ENCODE results near the gene SIRPB2. TPM values are rescaled to one million over a fixed set of nuclear protein-coding genes. Genes with fewer than 3 reads are reported as not detected.

Gene SIRPB2
- total RNA-seq, 4 donors from 2014 or later, result 4.7 to 8.1 (median 6.2) TPM

- H3K4me3 ChIP-seq, result no peak overlapping the region
- TF ChIP-seq CTCF (IDR thresholded peaks at IDR 0.05), result no peak
- TF ChIP-seq POLR2AphosphoS5 (IDR thresholded peaks at IDR 0.05), result no peak
- TF ChIP-seq POLR2A (IDR thresholded peaks at IDR 0.05; ENCODE audit: low read depth), result no peak
- TF ChIP-seq EP300 (IDR thresholded peaks at IDR 0.05), result no peak
- DNase-seq (ENCODE audit: extremely low spot score), result peak; percentile 8
- 20% methylated on average over 1 of the region's 1 CpG for WGBS
- H3K27me3 ChIP-seq, result no peaks in the 10 kb centered on the region
- intact Hi-C loops (cut with DNase I), result no loop called here
- peaks cover 0 to 5% (median 0%) of the 10 kb centered on the region in 4 donors for H3K9me3 ChIP-seq
- H3K27ac ChIP-seq (replicated peaks in 1 of 4), result no peak overlapping the region
- H3K4me1 ChIP-seq, result no peaks in the 10 kb centered on the region
- H3K36me3 ChIP-seq, result no peaks in the 10 kb centered on the region
Observed at GRCh38 chr20:1528811-1529210, 37.6 kb upstream of the SIRPB2 start.

- Histone ChIP-seq H3K9me3 (peaks cover 0 to 5% (median 0%) of the 10 kb centered on the region in 4 donors), H3K36me3 (no peaks in the 10 kb centered on the region), H3K4me3 (no peak overlapping the region), H3K27me3 (no peaks in the 10 kb centered on the region), H3K27ac (replicated peaks in 1 of 4) (no peak overlapping the region), H3K4me1 (no peaks in the 10 kb centered on the region)
- no peak for TF ChIP-seq CTCF (IDR thresholded peaks at IDR 0.05)
- TF ChIP-seq POLR2AphosphoS5 (IDR thresholded peaks at IDR 0.05), result no peak
- TF ChIP-seq POLR2A (IDR thresholded peaks at IDR 0.05; ENCODE audit: low read depth), result no peak
- TF ChIP-seq EP300 (IDR thresholded peaks at IDR 0.05), result no peak
- intact Hi-C loops (cut with DNase I), result no loop called here
- no peak for DNase-seq (ENCODE audit: extremely low spot score)
Observed at GRCh38 chr20:1527923-1528322, 36.7 kb upstream of the SIRPB2 start.

GRCh38 chr20:1526896-1527295, 35.7 kb upstream of the SIRPB2 start:
- no peak for TF ChIP-seq EP300 (IDR thresholded peaks at IDR 0.05)
- H3K27me3 ChIP-seq, result no peaks in the 10 kb centered on the region
- H3K36me3 ChIP-seq, result no peaks in the 10 kb centered on the region
- intact Hi-C loops (cut with DNase I), result no loop called here
- DNase-seq (ENCODE audit: extremely low spot score), result no peak
- H3K4me3 ChIP-seq, result no peak overlapping the region
- no peak overlapping the region for H3K27ac ChIP-seq (replicated peaks in 1 of 4)
- peaks cover 0 to 5% (median 0%) of the 10 kb centered on the region in 4 donors for H3K9me3 ChIP-seq
- no peaks in the 10 kb centered on the region for H3K4me1 ChIP-seq

GRCh38 chr20:1526310-1526709, 35.1 kb upstream of the SIRPB2 start:
- peaks cover 0 to 5% (median 0%) of the 10 kb centered on the region in 4 donors for H3K9me3 ChIP-seq
- 71% methylated on average over 1 of the region's 1 CpG for WGBS
- H3K4me3 ChIP-seq, result no peak overlapping the region
- no peaks in the 10 kb centered on the region for H3K27me3 ChIP-seq
- no peak for DNase-seq (ENCODE audit: extremely low spot score)
- intact Hi-C loops (cut with DNase I), result no loop called here
- H3K4me1 ChIP-seq, result no peaks in the 10 kb centered on the region
- H3K27ac ChIP-seq (replicated peaks in 1 of 4), result no peak overlapping the region
- no peaks in the 10 kb centered on the region for H3K36me3 ChIP-seq
- TF ChIP-seq EP300 (IDR thresholded peaks at IDR 0.05) (no peak), POLR2AphosphoS5 (IDR thresholded peaks at IDR 0.05) (no peak), POLR2A (IDR thresholded peaks at IDR 0.05; ENCODE audit: low read depth) (no peak), CTCF (IDR thresholded peaks at IDR 0.05) (no peak)

GRCh38 chr20:1524004-1524403, 32.8 kb upstream of the SIRPB2 start:
- H3K4me1 ChIP-seq, result no peaks in the 10 kb centered on the region
- 22% methylated on average over 4 of the region's 4 CpGs for WGBS
- H3K36me3 ChIP-seq, result no peaks in the 10 kb centered on the region
- peaks cover 0 to 5% (median 0%) of the 10 kb centered on the region in 4 donors for H3K9me3 ChIP-seq
- DNase-seq (ENCODE audit: extremely low spot score), result no peak
- no peak overlapping the region for H3K27ac ChIP-seq (replicated peaks in 1 of 4)
- no peaks in the 10 kb centered on the region for H3K27me3 ChIP-seq
- H3K4me3 ChIP-seq, result no peak overlapping the region
- no peak for TF ChIP-seq EP300 (IDR thresholded peaks at IDR 0.05)
- intact Hi-C loops (cut with DNase I), result no loop called here

- Histone ChIP-seq H3K4me1 (no peaks in the 10 kb centered on the region), H3K9me3 (no peaks in the 10 kb centered on the region), H3K27me3 (peaks cover 0 to 11% (median 0%) of the 10 kb centered on the region in 4 donors), H3K27ac (replicated peaks in 1 of 4) (no peak overlapping the region), H3K36me3 (no peaks in the 10 kb centered on the region), H3K4me3 (no peak overlapping the region)
- peak; percentile 50 for DNase-seq (ENCODE audit: extremely low spot score)
- intact Hi-C loops (cut with DNase I), result no loop called here
- 70% methylated on average over 5 of the region's 5 CpGs for WGBS
- TF ChIP-seq POLR2A (IDR thresholded peaks at IDR 0.05; ENCODE audit: low read depth) (no peak), POLR2AphosphoS5 (IDR thresholded peaks at IDR 0.05) (no peak), EP300 (IDR thresholded peaks at IDR 0.05) (no peak), CTCF (IDR thresholded peaks at IDR 0.05) (no peak)
Observed at GRCh38 chr20:1517010-1517409, 25.8 kb upstream of the SIRPB2 start.
